HFFc6 (cell line): ENCODE results near the gene CZIB. TPM values are rescaled to one million over a fixed set of nuclear protein-coding genes. Genes with fewer than 3 reads are reported as not detected.

Experiments
- DNase-seq: peaks from one replicate; pipeline ENCODE4 v3.0.0-alpha.2; 2018
- H3K27ac Mint-ChIP-seq: 2 replicates; pipeline ENCODE4 v1.8.0; 2020; ENCODE audit warnings: mild to moderate bottlenecking, mixed read lengths
- H3K27me3 Mint-ChIP-seq: 2 replicates; pipeline ENCODE4 v1.8.0; 2021; ENCODE audit warnings: mild to moderate bottlenecking, moderate library complexity, mixed read lengths; ENCODE audit not compliant: insufficient read depth
- H3K36me3 Mint-ChIP-seq: 2 replicates; pipeline ENCODE4 v1.8.0; 2021; ENCODE audit warnings: low read depth, mixed read lengths
- H3K4me1 Mint-ChIP-seq: 2 replicates; pipeline ENCODE4 v1.8.0; 2020; ENCODE audit warnings: low read depth, mixed read lengths
- H3K4me3 Mint-ChIP-seq: 2 replicates; pipeline ENCODE4 v1.8.0; 2020; ENCODE audit warnings: mild to moderate bottlenecking, moderate library complexity, mixed read lengths
- H3K9me3 Mint-ChIP-seq: 2 replicates; pipeline ENCODE4 v1.8.0; 2020; ENCODE audit warnings: mild to moderate bottlenecking, mixed read lengths
- total RNA-seq, 6 experiments: library from RNA; stranded (reverse); fragmentation: NEBNext Ultra II Directional; extraction: Animal tissue kit (Norgen Biotek cat#: 25700); gene quantifications; 2 replicates in 1 of 6; 3 replicates in 5 of 6; pipeline ENCODE4 v1.2.3, GENCODE V29; 2021
- TF ChIP-seq, protein P1 (sequence below): fragments of 200-600 bp; sonication (generic); IDR thresholded peaks from 2 replicates; pipeline ENCODE4 v1.5.0; 2021; ENCODE audit warnings: antibody characterized with exemption, mild to moderate bottlenecking

Gene CZIB
- total RNA-seq, 6 experiments from 2014 or later, result 44.6 to 54.9 (median 49.6) TPM

DNA sequence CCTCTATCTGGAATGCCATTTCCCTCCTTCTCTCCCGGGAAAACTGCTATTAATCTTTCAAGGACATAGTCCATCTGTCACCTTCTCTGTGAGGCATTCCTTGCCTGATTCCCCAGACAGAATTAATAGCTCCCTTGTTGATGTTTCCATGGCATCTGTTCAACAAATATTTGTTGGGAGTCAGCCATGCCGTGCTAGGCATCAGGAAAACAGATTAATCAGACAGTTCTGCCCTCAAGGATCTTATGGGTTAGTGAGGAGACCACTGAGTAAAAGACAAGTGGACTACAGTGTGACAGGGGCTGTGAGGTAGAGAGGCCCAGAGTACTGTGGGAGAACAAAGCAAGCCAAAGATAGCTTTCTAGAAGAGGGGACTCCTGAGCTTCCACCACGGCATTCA, 29.3 kb upstream of the CZIB start:
- peaks cover 8% of the 10 kb centered on the region; the same call in 1 of the 2 replicates for H3K36me3 Mint-ChIP-seq
- H3K4me3 Mint-ChIP-seq, result no peak overlapping the region
- DNase-seq, result peak; percentile 34
- H3K27ac Mint-ChIP-seq, result peak overlapping the region; percentile 70
- H3K27me3 Mint-ChIP-seq, result no peaks in the 10 kb centered on the region
- no peaks in the 10 kb centered on the region for H3K9me3 Mint-ChIP-seq
- peaks cover 50% of the 10 kb centered on the region for H3K4me1 Mint-ChIP-seq
- TF ChIP-seq, protein P1, sequence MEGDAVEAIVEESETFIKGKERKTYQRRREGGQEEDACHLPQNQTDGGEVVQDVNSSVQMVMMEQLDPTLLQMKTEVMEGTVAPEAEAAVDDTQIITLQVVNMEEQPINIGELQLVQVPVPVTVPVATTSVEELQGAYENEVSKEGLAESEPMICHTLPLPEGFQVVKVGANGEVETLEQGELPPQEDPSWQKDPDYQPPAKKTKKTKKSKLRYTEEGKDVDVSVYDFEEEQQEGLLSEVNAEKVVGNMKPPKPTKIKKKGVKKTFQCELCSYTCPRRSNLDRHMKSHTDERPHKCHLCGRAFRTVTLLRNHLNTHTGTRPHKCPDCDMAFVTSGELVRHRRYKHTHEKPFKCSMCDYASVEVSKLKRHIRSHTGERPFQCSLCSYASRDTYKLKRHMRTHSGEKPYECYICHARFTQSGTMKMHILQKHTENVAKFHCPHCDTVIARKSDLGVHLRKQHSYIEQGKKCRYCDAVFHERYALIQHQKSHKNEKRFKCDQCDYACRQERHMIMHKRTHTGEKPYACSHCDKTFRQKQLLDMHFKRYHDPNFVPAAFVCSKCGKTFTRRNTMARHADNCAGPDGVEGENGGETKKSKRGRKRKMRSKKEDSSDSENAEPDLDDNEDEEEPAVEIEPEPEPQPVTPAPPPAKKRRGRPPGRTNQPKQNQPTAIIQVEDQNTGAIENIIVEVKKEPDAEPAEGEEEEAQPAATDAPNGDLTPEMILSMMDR, result no peak

DNA sequence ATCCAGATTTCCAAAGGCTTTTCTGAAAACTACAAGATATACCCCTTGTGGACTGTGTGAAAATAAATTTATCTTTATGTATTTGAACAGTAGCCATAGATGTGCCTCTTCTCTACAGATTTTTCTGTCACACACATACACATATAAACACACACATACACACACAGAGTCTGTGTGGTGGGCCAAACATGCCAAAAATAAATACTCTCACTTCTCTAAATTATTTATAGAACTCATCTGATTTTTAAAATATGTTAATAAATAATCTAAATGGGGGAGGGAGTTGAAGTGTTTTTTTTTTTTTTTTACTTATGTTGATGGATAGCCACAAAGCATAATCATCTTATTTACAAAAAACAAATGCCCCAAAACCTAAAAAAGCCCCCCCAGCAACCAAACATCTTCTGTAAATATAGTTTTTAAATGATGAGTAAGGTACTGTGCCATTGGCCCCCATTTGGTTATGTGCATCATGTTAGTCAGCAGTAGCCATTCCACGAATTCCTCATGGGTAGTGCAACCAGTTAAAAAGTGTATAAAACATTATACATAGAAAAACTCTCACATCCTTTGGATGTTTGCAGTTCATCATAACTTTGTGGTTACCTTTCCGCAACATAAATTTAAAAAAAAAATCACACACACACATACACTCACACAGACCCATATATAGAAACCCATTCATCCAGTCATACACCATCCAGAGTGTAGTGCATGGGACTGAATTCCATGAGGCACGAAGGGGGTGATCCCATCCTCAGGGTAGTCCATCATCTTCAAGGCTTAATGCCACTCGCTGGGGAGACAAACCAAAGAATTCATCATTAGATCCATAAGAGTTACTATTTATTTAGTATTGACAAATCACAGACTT, 26.1 kb upstream of the CZIB start:
- DNase-seq, result peak; percentile 92
- Mint-ChIP-seq H3K36me3 (peaks cover 8% of the 10 kb centered on the region; the same call in 1 of the 2 replicates), H3K27me3 (no peaks in the 10 kb centered on the region), H3K4me3 (peak overlapping the region; percentile 38), H3K27ac (peak overlapping the region; percentile 84), H3K9me3 (no peaks in the 10 kb centered on the region), H3K4me1 (peaks cover 35% of the 10 kb centered on the region)
- TF ChIP-seq, protein P1, result no peak

DNA sequence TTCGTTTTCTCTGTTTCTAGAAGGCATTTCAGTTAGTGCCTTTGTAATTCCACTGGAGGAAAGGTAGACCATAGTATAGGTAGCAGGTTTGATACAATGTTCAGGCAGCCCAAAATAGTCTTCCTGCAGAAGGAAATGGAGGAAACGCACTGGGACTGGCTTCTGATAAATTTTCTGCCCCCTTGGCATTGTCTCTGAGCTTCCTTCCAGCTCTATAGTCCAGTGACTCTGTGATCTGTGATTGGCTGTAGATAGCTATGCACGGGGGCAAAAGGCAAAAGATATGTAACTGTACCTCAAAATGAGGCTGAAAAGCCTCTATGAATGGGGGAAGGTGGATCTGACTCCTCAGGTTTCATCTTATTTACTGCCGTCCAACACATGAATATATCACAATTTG, 23.7 kb upstream of the CZIB start:
- no peak for DNase-seq
- no peaks in the 10 kb centered on the region for H3K27me3 Mint-ChIP-seq
- no peak overlapping the region for H3K4me3 Mint-ChIP-seq
- peaks cover 29% of the 10 kb centered on the region for H3K4me1 Mint-ChIP-seq
- H3K9me3 Mint-ChIP-seq, result no peaks in the 10 kb centered on the region
- no peak overlapping the region for H3K27ac Mint-ChIP-seq
- H3K36me3 Mint-ChIP-seq, result no peaks in the 10 kb centered on the region; the same call in 1 of the 2 replicates
- TF ChIP-seq, protein P1, result no peak

DNA sequence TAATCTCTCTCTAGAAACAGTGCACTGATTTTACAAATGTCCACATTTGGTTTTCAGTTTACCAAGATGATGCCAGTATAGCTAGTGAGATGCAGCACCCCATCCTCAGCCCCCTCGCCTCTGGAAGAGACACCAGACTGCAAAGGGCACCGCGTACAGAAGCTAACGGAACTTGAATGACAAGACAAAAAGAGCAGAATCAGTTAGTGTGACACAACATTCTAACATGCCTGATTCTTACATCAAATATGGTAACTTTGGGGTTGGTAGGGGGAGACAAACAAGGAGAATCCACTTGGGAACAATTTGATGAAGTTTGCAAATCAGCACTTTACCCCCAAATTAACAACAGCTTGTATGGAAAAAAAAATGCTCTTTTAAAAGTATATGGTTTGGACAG, 21.9 kb upstream of the CZIB start:
- DNase-seq, result no peak
- Mint-ChIP-seq H3K27ac (no peak overlapping the region), H3K4me3 (no peak overlapping the region), H3K4me1 (peaks cover 35% of the 10 kb centered on the region), H3K9me3 (no peaks in the 10 kb centered on the region), H3K27me3 (peaks cover 2% of the 10 kb centered on the region; the same call in 1 of the 2 replicates), H3K36me3 (peaks cover 10% of the 10 kb centered on the region)
- TF ChIP-seq, protein P1, result no peak

DNA sequence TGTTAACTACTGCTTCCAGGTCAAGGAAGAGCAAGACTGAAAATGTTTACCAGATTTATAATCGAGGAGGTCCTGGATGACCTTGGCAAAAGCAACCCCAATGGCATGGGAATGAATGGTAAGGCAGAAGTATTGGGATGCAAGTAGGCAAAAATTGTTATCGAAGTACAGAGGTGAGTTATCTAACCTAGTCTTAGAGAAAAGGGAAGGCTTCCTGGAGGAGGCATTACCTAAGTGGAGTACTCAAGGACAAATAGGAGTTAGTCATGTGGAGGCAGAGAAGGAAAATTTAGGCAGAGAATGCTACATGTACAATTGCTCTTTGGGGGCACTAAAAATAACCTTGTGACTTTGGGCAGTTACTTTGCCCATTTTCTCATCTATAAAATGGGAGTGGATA, 21.4 kb upstream of the CZIB start:
- Mint-ChIP-seq H3K4me3 (no peak overlapping the region), H3K9me3 (no peaks in the 10 kb centered on the region), H3K27ac (no peak overlapping the region), H3K4me1 (peaks cover 32% of the 10 kb centered on the region), H3K36me3 (peaks cover 11% of the 10 kb centered on the region), H3K27me3 (peaks cover 2% of the 10 kb centered on the region; the same call in 1 of the 2 replicates)
- DNase-seq, result no peak
- TF ChIP-seq, protein P1, result no peak
